ENCODE results near the gene SETD5. TPM values are rescaled to one million over a fixed set of nuclear protein-coding genes. Genes with fewer than 3 reads are reported as not detected.
A peak's percentile ranks its signal among the peaks of the same experiment; 100 is the strongest.

The SETD5 gene, protein sequence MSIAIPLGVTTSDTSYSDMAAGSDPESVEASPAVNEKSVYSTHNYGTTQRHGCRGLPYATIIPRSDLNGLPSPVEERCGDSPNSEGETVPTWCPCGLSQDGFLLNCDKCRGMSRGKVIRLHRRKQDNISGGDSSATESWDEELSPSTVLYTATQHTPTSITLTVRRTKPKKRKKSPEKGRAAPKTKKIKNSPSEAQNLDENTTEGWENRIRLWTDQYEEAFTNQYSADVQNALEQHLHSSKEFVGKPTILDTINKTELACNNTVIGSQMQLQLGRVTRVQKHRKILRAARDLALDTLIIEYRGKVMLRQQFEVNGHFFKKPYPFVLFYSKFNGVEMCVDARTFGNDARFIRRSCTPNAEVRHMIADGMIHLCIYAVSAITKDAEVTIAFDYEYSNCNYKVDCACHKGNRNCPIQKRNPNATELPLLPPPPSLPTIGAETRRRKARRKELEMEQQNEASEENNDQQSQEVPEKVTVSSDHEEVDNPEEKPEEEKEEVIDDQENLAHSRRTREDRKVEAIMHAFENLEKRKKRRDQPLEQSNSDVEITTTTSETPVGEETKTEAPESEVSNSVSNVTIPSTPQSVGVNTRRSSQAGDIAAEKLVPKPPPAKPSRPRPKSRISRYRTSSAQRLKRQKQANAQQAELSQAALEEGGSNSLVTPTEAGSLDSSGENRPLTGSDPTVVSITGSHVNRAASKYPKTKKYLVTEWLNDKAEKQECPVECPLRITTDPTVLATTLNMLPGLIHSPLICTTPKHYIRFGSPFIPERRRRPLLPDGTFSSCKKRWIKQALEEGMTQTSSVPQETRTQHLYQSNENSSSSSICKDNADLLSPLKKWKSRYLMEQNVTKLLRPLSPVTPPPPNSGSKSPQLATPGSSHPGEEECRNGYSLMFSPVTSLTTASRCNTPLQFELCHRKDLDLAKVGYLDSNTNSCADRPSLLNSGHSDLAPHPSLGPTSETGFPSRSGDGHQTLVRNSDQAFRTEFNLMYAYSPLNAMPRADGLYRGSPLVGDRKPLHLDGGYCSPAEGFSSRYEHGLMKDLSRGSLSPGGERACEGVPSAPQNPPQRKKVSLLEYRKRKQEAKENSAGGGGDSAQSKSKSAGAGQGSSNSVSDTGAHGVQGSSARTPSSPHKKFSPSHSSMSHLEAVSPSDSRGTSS (N-terminal part only)
- total RNA-seq (ENCODE audit: low replicate concordance), result 153 and 192 TPM in 2 replicates
- long read RNA-seq, partial matches to known transcripts, result 24 of 50 reads
- long read RNA-seq, other reads (novel, unspliced or antisense), result 25 of 50 reads

DNA sequence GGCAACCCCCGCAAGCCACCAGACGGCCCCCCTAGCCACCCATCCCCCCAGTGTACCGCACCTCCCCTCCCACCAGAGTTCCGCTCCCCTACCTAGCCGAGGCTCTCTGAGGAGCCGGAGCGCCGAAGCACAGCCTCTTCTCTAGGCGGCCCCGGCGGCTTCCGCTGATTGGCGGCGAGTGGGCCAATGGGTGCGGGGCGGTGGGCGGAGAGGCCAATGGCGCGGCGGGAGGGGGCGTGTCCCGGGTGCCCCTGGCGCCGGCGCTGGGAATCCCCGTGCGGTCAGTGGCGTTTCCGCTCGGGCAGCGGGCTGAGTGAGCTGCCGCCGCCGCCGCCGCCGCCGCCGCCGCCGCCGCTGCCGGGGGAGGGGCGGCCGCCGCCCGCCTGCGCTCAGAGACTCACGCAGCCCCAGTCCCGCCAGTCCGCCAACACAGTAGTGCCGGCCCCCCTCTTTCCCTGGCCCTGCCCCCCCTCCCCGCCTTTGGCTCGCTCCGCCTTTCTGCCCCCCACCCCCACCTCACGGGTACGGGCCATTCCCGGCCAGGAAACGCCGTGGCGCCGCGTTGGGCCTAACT lies at the start of gene SETD5:
TSS of gene SETD5 (plus strand) at position 284 of the 574 bp plus-strand sequence. CDS start 31,324 bp downstream, outside the sequence.
- Mint-ChIP-seq H3K4me3 (peak within 1 kb of the TSS; percentile 99), H3K27ac (peak within 1 kb of the TSS; percentile 99), H3K4me1 (ENCODE audit: unreplicated experiment) (peaks cover 48% of the 10 kb centered on the region), H3K9me3 (no peaks in the 10 kb centered on the region), H3K36me3 (peaks cover 8% of the 10 kb centered on the region), H3K27me3 (no peaks in the 10 kb centered on the region)
- peak; percentile 100 for DNase-seq (ENCODE audit: extremely low spot score, unreplicated experiment)
- TF ChIP-seq, protein P1, sequence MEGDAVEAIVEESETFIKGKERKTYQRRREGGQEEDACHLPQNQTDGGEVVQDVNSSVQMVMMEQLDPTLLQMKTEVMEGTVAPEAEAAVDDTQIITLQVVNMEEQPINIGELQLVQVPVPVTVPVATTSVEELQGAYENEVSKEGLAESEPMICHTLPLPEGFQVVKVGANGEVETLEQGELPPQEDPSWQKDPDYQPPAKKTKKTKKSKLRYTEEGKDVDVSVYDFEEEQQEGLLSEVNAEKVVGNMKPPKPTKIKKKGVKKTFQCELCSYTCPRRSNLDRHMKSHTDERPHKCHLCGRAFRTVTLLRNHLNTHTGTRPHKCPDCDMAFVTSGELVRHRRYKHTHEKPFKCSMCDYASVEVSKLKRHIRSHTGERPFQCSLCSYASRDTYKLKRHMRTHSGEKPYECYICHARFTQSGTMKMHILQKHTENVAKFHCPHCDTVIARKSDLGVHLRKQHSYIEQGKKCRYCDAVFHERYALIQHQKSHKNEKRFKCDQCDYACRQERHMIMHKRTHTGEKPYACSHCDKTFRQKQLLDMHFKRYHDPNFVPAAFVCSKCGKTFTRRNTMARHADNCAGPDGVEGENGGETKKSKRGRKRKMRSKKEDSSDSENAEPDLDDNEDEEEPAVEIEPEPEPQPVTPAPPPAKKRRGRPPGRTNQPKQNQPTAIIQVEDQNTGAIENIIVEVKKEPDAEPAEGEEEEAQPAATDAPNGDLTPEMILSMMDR (conservative IDR thresholded peaks at IDR 0.05), result no peak

DNA sequence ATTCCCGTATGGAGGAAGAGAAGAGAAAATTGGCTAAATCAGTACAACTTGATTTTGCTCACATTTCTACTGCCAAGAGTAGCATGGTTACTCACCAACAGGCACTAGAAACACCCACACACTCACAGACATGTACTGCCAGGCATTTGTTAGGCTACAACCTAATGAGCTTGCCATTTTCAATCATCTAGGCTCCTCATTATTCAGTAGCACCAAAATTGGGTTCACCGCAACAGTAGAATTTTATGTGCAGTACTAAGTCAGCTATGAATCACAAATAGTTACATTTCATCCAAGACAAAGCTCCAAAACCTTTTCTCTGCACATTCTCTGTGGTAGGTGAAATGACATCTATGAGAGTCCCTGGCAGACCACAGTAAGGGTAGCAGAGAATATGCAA lies 49.5 kb upstream of the SETD5 start:
- Mint-ChIP-seq H3K27me3 (no peaks in the 10 kb centered on the region), H3K9me3 (peaks cover 5% of the 10 kb centered on the region), H3K27ac (peak overlapping the region; percentile 32), H3K4me3 (no peak overlapping the region), H3K4me1 (ENCODE audit: unreplicated experiment) (peaks cover 41% of the 10 kb centered on the region), H3K36me3 (peaks cover 2% of the 10 kb centered on the region)
- TF ChIP-seq, protein P1 (conservative IDR thresholded peaks at IDR 0.05), result no peak
- no peak for DNase-seq (ENCODE audit: extremely low spot score, unreplicated experiment)

DNA sequence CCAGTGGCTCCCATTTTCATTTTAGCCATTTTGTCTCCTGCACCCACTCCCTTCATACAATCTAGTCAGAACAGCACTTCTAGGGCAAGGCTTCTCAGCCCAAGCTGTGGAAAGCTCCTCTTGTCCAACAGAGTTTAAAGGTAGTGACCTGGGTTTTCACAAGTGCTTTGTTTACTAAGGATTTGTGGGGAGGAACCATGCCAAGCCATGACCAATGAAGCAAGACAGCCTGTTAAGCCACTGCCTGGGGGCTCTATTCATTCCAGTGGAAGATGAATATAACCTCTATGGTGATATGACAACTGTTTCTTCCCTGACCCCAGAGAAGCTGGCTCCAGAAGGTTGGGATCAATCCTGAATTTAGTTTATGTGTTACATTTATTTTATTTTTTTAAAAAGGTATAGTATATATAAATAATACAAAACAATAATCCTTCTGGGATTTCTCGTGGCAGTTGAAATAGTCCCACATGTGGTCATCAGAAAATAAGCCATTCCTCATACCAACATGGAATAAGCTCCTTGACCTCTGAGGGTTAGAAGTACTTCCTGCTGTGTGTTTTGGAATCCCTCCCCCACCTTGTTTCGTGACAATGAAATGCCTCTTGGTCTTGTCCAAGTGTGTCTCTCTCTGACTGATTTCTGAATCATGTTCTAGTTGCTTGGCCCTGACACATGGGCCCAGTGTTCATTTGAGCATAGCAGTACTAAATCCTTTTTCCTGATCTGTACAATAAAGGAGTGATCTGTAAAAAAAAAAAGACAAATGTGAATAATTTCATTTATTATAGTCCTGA lies 47.9 kb upstream of the SETD5 start:
- Mint-ChIP-seq H3K4me3 (peak overlapping the region; percentile 26), H3K36me3 (no peaks in the 10 kb centered on the region), H3K27ac (peak overlapping the region; percentile 22), H3K4me1 (ENCODE audit: unreplicated experiment) (peaks cover 42% of the 10 kb centered on the region), H3K27me3 (no peaks in the 10 kb centered on the region), H3K9me3 (no peaks in the 10 kb centered on the region)
- no peak for DNase-seq (ENCODE audit: extremely low spot score, unreplicated experiment)
- TF ChIP-seq, protein P1 (conservative IDR thresholded peaks at IDR 0.05), result no peak

DNA sequence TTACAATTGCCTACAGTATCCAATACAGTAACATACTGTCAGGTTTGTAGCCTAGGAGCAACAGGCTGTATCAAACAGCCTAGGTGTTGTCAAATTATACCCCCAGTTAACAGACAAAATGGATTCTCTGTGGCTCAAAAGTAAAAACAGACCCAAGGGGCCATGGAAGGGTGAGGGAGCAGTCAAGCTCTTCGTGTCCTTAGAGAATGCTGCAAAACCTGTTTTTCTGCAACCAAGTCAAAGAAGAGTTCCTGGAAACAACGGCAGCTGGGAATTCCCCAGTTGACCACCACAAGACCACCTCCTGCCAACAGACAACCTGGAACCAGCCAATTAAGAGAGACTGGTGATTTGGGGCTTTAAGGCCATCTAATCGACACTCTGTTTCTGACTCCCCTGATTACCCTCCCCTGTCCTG lies 45.7 kb upstream of the SETD5 start:
- Mint-ChIP-seq H3K27ac (peak overlapping the region; percentile 91), H3K36me3 (no peaks in the 10 kb centered on the region), H3K27me3 (no peaks in the 10 kb centered on the region), H3K4me1 (ENCODE audit: unreplicated experiment) (peaks cover 42% of the 10 kb centered on the region), H3K9me3 (no peaks in the 10 kb centered on the region), H3K4me3 (peak overlapping the region; percentile 48)
- DNase-seq (ENCODE audit: extremely low spot score, unreplicated experiment), result no peak
- TF ChIP-seq, protein P1 (conservative IDR thresholded peaks at IDR 0.05), result no peak
